ENCODE data around the gene XRCC6. TPM values are rescaled to one million over a fixed set of nuclear protein-coding genes. Genes with fewer than 3 reads are reported as not detected.
A peak's percentile ranks its signal among the peaks of the same experiment; 100 is the strongest.

The XRCC6 gene
- total and polyA plus RNA-seq, 2 of the 13 experiments (the other 11 are each of a cell fraction or from before 2014, with no cell fraction given), result 124 to 625 TPM

GRCh38 chr22:41589391-41590241 is 31.5 kb upstream of the XRCC6 start, which contains the start of gene PMM1 (continued):
- TF ChIP-seq SRSF4 (IDR thresholded peaks at IDR 0.05; ENCODE audit: low read depth, low read length, poor library complexity, severe bottlenecking) (no peak), ZNF761 (CRISPR knock-in tag; conservative IDR thresholded peaks at IDR 0.05) (no peak), HHEX (CRISPR knock-in tag; IDR thresholded peaks at IDR 0.05) (no peak), GFI1 (CRISPR knock-in tag; IDR thresholded peaks at IDR 0.05; ENCODE audit: borderline replicate concordance) (peak; percentile 33; the same call in 1 of the 2 replicates), BRD4 (CRISPR knock-in tag; IDR thresholded peaks at IDR 0.05) (no peak), BRCA1 (CRISPR knock-in tag; IDR thresholded peaks at IDR 0.05) (no peak), NPAS2 (CRISPR knock-in tag; IDR thresholded peaks at IDR 0.05; ENCODE audit: borderline replicate concordance) (no peak), ZSCAN31 (CRISPR knock-in tag; IDR thresholded peaks at IDR 0.05; ENCODE audit: low read depth) (peak; percentile 68; the same call in 1 of the 2 replicates), SMC3 (IDR thresholded peaks at IDR 0.05; ENCODE audit: low read length) (no peak), EEA1 (CRISPR knock-in tag; IDR thresholded peaks at IDR 0.05; ENCODE audit: borderline replicate concordance) (no peak), ZNF263 (CRISPR knock-in tag; IDR thresholded peaks at IDR 0.05) (no peak), PRMT3 (CRISPR knock-in tag; IDR thresholded peaks at IDR 0.05; ENCODE audit: borderline replicate concordance, low read depth) (no peak), FIP1L1 (IDR thresholded peaks at IDR 0.05; ENCODE audit: borderline replicate concordance, insufficient read depth, low read depth, low read length) (no peak), FOXP4 (CRISPR knock-in tag; IDR thresholded peaks at IDR 0.05) (no peak; the same call in 1 of the 2 replicates), FOXK1 (CRISPR knock-in tag; IDR thresholded peaks at IDR 0.05; ENCODE audit: borderline replicate concordance, low read depth) (no peak; the same call in 1 of the 2 replicates), USF2 (IDR thresholded peaks at IDR 0.05; ENCODE audit: low read depth, low read length) (no peak), USF2 (CRISPR knock-in tag; IDR thresholded peaks at IDR 0.05; ENCODE audit: borderline replicate concordance) (no peak; the same call in 1 of the 2 replicates), ZNF253 (CRISPR knock-in tag; IDR thresholded peaks at IDR 0.05; ENCODE audit: borderline replicate concordance) (no peak), MIXL1 (CRISPR knock-in tag; IDR thresholded peaks at IDR 0.05) (no peak), ZNF766 (CRISPR knock-in tag; IDR thresholded peaks at IDR 0.05; ENCODE audit: borderline replicate concordance) (no peak), ZFP62 (CRISPR knock-in tag; IDR thresholded peaks at IDR 0.05) (no peak), SIN3A (IDR thresholded peaks at IDR 0.05; ENCODE audit: borderline replicate concordance, low read depth, low read length) (peak; percentile 88; the same call in 1 of the 2 replicates)
- TF ChIP-seq, protein P1, sequence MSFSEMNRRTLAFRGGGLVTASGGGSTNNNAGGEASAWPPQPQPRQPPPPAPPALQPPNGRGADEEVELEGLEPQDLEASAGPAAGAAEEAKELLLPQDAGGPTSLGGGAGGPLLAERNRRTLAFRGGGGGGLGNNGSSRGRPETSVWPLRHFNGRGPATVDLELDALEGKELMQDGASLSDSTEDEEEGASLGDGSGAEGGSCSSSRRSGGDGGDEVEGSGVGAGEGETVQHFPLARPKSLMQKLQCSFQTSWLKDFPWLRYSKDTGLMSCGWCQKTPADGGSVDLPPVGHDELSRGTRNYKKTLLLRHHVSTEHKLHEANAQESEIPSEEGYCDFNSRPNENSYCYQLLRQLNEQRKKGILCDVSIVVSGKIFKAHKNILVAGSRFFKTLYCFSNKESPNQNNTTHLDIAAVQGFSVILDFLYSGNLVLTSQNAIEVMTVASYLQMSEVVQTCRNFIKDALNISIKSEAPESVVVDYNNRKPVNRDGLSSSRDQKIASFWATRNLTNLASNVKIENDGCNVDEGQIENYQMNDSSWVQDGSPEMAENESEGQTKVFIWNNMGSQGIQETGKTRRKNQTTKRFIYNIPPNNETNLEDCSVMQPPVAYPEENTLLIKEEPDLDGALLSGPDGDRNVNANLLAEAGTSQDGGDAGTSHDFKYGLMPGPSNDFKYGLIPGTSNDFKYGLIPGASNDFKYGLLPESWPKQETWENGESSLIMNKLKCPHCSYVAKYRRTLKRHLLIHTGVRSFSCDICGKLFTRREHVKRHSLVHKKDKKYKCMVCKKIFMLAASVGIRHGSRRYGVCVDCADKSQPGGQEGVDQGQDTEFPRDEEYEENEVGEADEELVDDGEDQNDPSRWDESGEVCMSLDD (CRISPR knock-in tag; IDR thresholded peaks at IDR 0.05; ENCODE audit: borderline replicate concordance), result no peak; the same call in 1 of the 2 replicates
